ENCODE results near the gene ZNF33B. TPM values are rescaled to one million over a fixed set of nuclear protein-coding genes. Genes with fewer than 3 reads are reported as not detected.

The ZNF33B gene
- total RNA-seq, 1 experiment from 2014 or later = 39.6 TPM

- Histone ChIP-seq H3K79me1 (ENCODE audit: insufficient read depth, low read depth, low read length, poor library complexity, severe bottlenecking) (no peaks in the 10 kb centered on the region), H4K91ac (ENCODE audit: insufficient read length, low read depth, low read length) (no peak overlapping the region), H2BK120ac (ENCODE audit: low read depth, low read length, poor library complexity, severe bottlenecking) (no peak overlapping the region), H2BK12ac (ENCODE audit: insufficient read length, low read depth, low read length) (no peak overlapping the region), H3K4me2 (ENCODE audit: insufficient read depth, insufficient read length, low read length) (no peak overlapping the region), H2AK5ac (ENCODE audit: insufficient read length, low read length) (no peak overlapping the region), H3K23me2 (ENCODE audit: insufficient read length, low read depth, low read length, poor library complexity, severe bottlenecking) (no peaks in the 10 kb centered on the region), H4K8ac (replicated peaks; ENCODE audit: insufficient read length, low read depth, low read length) (no peak overlapping the region), H3K18ac (ENCODE audit: insufficient read length, low read depth, low read length) (no peak overlapping the region), H3K27me3 (ENCODE audit: insufficient read depth, low read length) (no peaks in the 10 kb centered on the region), H3K9ac (ENCODE audit: extremely low read depth, insufficient read length, low read length) (no peak overlapping the region), H3K9me3 (ENCODE audit: control insufficient read depth, low read depth, low read length) (peaks cover 19% of the 10 kb centered on the region), H4K20me1 (ENCODE audit: control insufficient read depth, insufficient read depth, insufficient read length) (no peaks in the 10 kb centered on the region), H2BK5ac (ENCODE audit: insufficient read length, low read length) (no peak overlapping the region), H4K5ac (ENCODE audit: insufficient read length, low read depth, low read length) (no peak overlapping the region), H3K79me2 (ENCODE audit: insufficient read depth, low read length) (no peaks in the 10 kb centered on the region), H3K56ac (ENCODE audit: insufficient read length, low read depth, low read length) (no peak overlapping the region), H3K4ac (ENCODE audit: low read depth, low read length) (no peak overlapping the region), H3K23ac (ENCODE audit: insufficient read length, low read depth, low read length) (no peak overlapping the region), H2BK20ac (ENCODE audit: low read depth, low read length, poor library complexity, severe bottlenecking) (no peak overlapping the region), H3K14ac (ENCODE audit: insufficient read depth, low read length) (no peak overlapping the region), H3T11ph (ENCODE audit: low read length) (no peak overlapping the region), H3K4me1 (ENCODE audit: insufficient read depth, low read length) (no peaks in the 10 kb centered on the region), H2BK15ac (ENCODE audit: low read depth, low read length) (no peak overlapping the region), H3K27ac (ENCODE audit: insufficient read length, low read depth, low read length) (no peak overlapping the region), H2AFZ (ENCODE audit: low read length) (no peak overlapping the region)
- DNase-seq = no peak
- WGBS (ENCODE audit: extremely low coverage, insufficient read length, low lambda C conversion rate) = no CpG with 5 or more reads among the region's 5 CpGs
- H3K9me3 Mint-ChIP-seq = peaks cover 86 to 89% of the 10 kb centered on the region in 2 experiments
- H3K4me3 Mint-ChIP-seq = no peak overlapping the region
- no peak overlapping the region for H3K27ac Mint-ChIP-seq
- no peak for TF ChIP-seq CTCF (conservative IDR thresholded peaks at IDR 0.05)
- peaks cover 26 to 60% (median 42%) of the 10 kb centered on the region in 3 experiments for H3K36me3 Mint-ChIP-seq (ENCODE audit: insufficient read depth in 1 of 3, low read depth in 3 of 3)
- H3K4me1 Mint-ChIP-seq = no peaks in the 10 kb centered on the region
- H3K27me3 Mint-ChIP-seq (ENCODE audit: low read depth) = no peaks in the 10 kb centered on the region; the same call in 1 of the 2 replicates
These were observed 54.5 kb downstream of the ZNF33B start for GRCh38 chr10:42583828-42584227.

All from H9 (cell line).